Measurements from ENCODE around the gene NIPBL. TPM values are rescaled to one million over a fixed set of nuclear protein-coding genes. Genes with fewer than 3 reads are reported as not detected.

The NIPBL gene
- total and polyA plus RNA-seq, 2 of the 8 experiments (the other 6 are each of a cell fraction or from before 2014, with no cell fraction given) = 21.1 to 53.5 TPM

GRCh38 chr5:36902353-36902752 is 25.8 kb downstream of the NIPBL start:
- Histone ChIP-seq H4K5ac (ENCODE audit: insufficient read length, low read depth, low read length) (no peak overlapping the region), H3K9ac (replicated peaks in 1 of 4; ENCODE audit: extremely low read depth in 1 of 4, low read depth in 3 of 4, low read length in 3 of 4) (no peak overlapping the region), H3K4me1 (replicated peaks in 1 of 4; ENCODE audit: control insufficient read depth in 3 of 4, insufficient read depth in 4 of 4, low read length in 3 of 4) (no peaks in the 10 kb centered on the region), H3K4ac (replicated peaks; ENCODE audit: insufficient read length, low read depth, low read length) (no peak overlapping the region), H3K36me3 (ENCODE audit: control insufficient read depth in 2 of 4, insufficient read depth in 4 of 4, low read length in 3 of 4) (no peaks in the 10 kb centered on the region), H3K27ac (ENCODE audit: low read depth, low read length) (no peak overlapping the region), H3K23ac (ENCODE audit: insufficient read length) (no peak overlapping the region), H3K4me3 (ENCODE audit: extremely low read depth in 1 of 4, insufficient read depth in 2 of 4, low read depth in 3 of 4, low read length in 4 of 4) (no peak overlapping the region), H4K20me1 (replicated peaks in 1 of 2; ENCODE audit: control insufficient read depth in 1 of 2, insufficient read depth in 2 of 2, low read length in 2 of 2) (peaks cover 3 to 5% of the 10 kb centered on the region in 2 experiments), H2AFZ (ENCODE audit: low read length) (no peak overlapping the region), H4K91ac (replicated peaks; ENCODE audit: insufficient read length, low read length) (no peak overlapping the region), H3K4me2 (ENCODE audit: insufficient read depth in 1 of 2, low read depth in 2 of 2, low read length in 2 of 2) (no peak overlapping the region), H2BK5ac (ENCODE audit: low read depth, low read length) (no peak overlapping the region), H3K14ac (ENCODE audit: insufficient read length) (no peak overlapping the region), H2BK12ac (ENCODE audit: low read depth, low read length) (no peak overlapping the region), H3K27me3 (replicated peaks in 1 of 4; ENCODE audit: control insufficient read depth in 3 of 4, extremely low read depth in 1 of 4, insufficient read depth in 3 of 4, low read length in 3 of 4) (no peaks in the 10 kb centered on the region), H2BK20ac (ENCODE audit: low read length) (no peak overlapping the region), H3K79me1 (ENCODE audit: low read depth, low read length) (no peaks in the 10 kb centered on the region; the same call in none of the 2 replicates), H3K18ac (ENCODE audit: extremely low read depth, low read length) (no peak overlapping the region), H3K79me2 (ENCODE audit: control insufficient read depth in 1 of 2, insufficient read depth in 2 of 2, low read length in 2 of 2) (peaks cover 4 to 99% of the 10 kb centered on the region in 2 experiments), H2BK120ac (replicated peaks; ENCODE audit: low read depth, low read length) (no peak overlapping the region), H3K56ac (replicated peaks; ENCODE audit: insufficient read length, low read depth, low read length) (no peak overlapping the region), H3K23me2 (ENCODE audit: low read depth, low read length) (no peaks in the 10 kb centered on the region), H2AK5ac (ENCODE audit: low read depth, low read length) (no peak overlapping the region), H2BK15ac (ENCODE audit: low read length) (no peak overlapping the region), H3K9me3 (ENCODE audit: insufficient read depth in 2 of 2, low read depth in 1 of 2, low read length in 1 of 2) (0 out of 4 replicates have a peak, but pooled peaks cover 0 to 3% of the 10 kb centered on the region in 2 experiments), H4K8ac (ENCODE audit: extremely low read depth, insufficient read depth, low read length) (no peak overlapping the region)
- 84% methylated on average over 1 of the region's 1 CpG; no CpG with 5 or more reads in 1 of the 2 experiments for WGBS, 2 experiments (ENCODE audit: extremely low coverage in 1 of 2, insufficient coverage in 1 of 2, insufficient read length in 1 of 2, insufficient replicate concordance in 2 of 2, low coverage in 1 of 2, low lambda C conversion rate in 2 of 2, missing lambda C conversion rate in 1 of 2)
- no peak for FAIRE-seq
- DNase-seq (ENCODE audit: low read depth in 1 of 2, low spot score in 2 of 2) = no peak
- POLR2A ChIA-PET (ENCODE audit: partially characterized antibody) = no interaction called here
- CTCF ChIA-PET (ENCODE audit: partially characterized antibody) = no interaction called here
- TF ChIP-seq ATF2 (IDR thresholded peaks at IDR 0.05; ENCODE audit: low read length) (no peak), HDAC6 (IDR thresholded peaks at IDR 0.05; ENCODE audit: low read depth, low read length) (no peak), POLR2A (IDR thresholded peaks at IDR 0.05; ENCODE audit: control extremely low read depth in 1 of 2, low read depth in 2 of 2, low read length in 2 of 2) (no peak), RAD21 (IDR thresholded peaks at IDR 0.05 in 1 of 2, conservative IDR thresholded peaks at IDR 0.05 in 1 of 2; ENCODE audit: low read depth in 2 of 2, low read length in 2 of 2) (no peak), SRF (IDR thresholded peaks at IDR 0.05; ENCODE audit: low read depth, low read length) (no peak), TAF7 (optimal IDR thresholded peaks at IDR 0.05; ENCODE audit: borderline replicate concordance, low read depth, low read length) (no peak), PHF8 (conservative IDR thresholded peaks at IDR 0.05; ENCODE audit: low read depth, low read length) (no peak), RXRA (IDR thresholded peaks at IDR 0.05; ENCODE audit: insufficient read depth, low read depth, low read length) (no peak), KDM1A (IDR thresholded peaks at IDR 0.05; ENCODE audit: borderline replicate concordance, low read length) (no peak), NRF1 (IDR thresholded peaks at IDR 0.05; ENCODE audit: low read depth, low read length) (no peak), SP4 (IDR thresholded peaks at IDR 0.05; ENCODE audit: low read length) (no peak), BCL11A (IDR thresholded peaks at IDR 0.05; ENCODE audit: low read depth in 2 of 2, low read length in 2 of 2) (no peak), POLR2AphosphoS5 (IDR thresholded peaks at IDR 0.05; ENCODE audit: low read depth, low read length) (no peak)

Measured in H1 (cell line).